Measurements from ENCODE around the gene C2CD3. TPM values are rescaled to one million over a fixed set of nuclear protein-coding genes. Genes with fewer than 3 reads are reported as not detected.

Gene C2CD3
- total and polyA plus RNA-seq, 9 of the 15 experiments (the other 6 are each of a cell fraction or from before 2014, with no cell fraction given) = 4.4 to 20.2 (median 15.4) TPM

DNA sequence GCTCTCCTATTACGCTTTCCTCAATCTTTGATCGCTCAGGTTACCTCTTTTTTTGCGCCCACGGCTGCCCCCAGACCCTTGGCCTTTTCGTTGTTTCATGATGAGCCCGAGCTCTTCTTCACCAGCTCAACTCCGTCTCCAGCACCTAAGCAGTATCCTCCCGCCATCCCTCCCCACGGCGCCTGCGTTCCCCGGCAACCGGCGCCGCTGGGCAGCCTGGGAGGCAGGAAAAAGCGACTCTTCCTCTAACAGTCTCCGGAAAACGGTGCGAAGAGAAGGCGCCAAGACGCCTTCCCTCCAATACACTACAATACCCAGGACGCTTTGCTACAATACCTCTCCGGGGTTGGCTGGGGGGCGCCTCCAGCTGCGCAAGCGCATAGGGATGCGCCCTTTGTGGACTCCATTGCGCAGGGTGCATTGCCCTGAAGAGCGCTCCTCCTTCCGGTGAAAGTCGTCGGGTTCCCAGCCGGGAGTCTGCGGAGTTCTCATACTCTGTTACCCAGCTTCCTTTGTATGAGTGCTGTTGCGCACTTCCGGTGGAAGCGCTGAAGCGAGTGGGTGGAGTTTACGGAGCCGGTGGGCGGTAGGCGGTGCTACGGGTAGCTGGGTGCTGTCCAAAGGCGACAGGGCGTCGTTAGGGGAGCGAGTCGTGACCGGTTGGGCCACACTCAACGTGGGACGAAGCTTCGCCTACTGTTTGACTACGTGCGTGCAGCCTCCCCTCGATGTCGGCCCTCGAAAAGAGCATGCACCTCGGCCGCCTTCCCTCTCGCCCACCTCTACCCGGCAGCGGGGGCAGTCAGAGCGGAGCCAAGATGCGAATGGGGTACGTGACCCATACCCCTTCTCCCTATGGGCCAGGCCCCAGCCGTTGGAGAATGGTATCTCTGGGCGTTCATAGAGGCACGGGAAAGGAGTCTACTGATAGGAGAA is at the start of gene C2CD3, which contains the start of gene PPME1 (continued):
- TF ChIP-seq HCFC1 (IDR thresholded peaks at IDR 0.05; ENCODE audit: low read depth, low read length) (peak; percentile 95), ZNF75A (CRISPR knock-in tag; IDR thresholded peaks at IDR 0.05) (no peak), SP2 (IDR thresholded peaks at IDR 0.05; ENCODE audit: extremely low read depth, low read depth, low read length, poor library complexity, severe bottlenecking) (no peak), HNRNPK (IDR thresholded peaks at IDR 0.05; ENCODE audit: low read depth, low read length, poor library complexity, severe bottlenecking) (no peak), DMBX1 (CRISPR knock-in tag; IDR thresholded peaks at IDR 0.05; ENCODE audit: borderline replicate concordance) (0 out of 2 replicates have a peak, but pooled peaks have one; percentile 50), TEAD2 (tag; IDR thresholded peaks at IDR 0.05) (no peak), KLF13 (tag; IDR thresholded peaks at IDR 0.05; ENCODE audit: borderline replicate concordance, low read depth) (no peak)
- TF ChIP-seq, protein P1, sequence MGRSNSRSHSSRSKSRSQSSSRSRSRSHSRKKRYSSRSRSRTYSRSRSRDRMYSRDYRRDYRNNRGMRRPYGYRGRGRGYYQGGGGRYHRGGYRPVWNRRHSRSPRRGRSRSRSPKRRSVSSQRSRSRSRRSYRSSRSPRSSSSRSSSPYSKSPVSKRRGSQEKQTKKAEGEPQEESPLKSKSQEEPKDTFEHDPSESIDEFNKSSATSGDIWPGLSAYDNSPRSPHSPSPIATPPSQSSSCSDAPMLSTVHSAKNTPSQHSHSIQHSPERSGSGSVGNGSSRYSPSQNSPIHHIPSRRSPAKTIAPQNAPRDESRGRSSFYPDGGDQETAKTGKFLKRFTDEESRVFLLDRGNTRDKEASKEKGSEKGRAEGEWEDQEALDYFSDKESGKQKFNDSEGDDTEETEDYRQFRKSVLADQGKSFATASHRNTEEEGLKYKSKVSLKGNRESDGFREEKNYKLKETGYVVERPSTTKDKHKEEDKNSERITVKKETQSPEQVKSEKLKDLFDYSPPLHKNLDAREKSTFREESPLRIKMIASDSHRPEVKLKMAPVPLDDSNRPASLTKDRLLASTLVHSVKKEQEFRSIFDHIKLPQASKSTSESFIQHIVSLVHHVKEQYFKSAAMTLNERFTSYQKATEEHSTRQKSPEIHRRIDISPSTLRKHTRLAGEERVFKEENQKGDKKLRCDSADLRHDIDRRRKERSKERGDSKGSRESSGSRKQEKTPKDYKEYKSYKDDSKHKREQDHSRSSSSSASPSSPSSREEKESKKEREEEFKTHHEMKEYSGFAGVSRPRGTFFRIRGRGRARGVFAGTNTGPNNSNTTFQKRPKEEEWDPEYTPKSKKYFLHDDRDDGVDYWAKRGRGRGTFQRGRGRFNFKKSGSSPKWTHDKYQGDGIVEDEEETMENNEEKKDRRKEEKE (IDR thresholded peaks at IDR 0.05; ENCODE audit: borderline replicate concordance in 1 of 2, control insufficient read depth in 1 of 2, low read depth in 2 of 2, low read length in 1 of 2) = no peak
- TF ChIP-seq, protein P2, sequence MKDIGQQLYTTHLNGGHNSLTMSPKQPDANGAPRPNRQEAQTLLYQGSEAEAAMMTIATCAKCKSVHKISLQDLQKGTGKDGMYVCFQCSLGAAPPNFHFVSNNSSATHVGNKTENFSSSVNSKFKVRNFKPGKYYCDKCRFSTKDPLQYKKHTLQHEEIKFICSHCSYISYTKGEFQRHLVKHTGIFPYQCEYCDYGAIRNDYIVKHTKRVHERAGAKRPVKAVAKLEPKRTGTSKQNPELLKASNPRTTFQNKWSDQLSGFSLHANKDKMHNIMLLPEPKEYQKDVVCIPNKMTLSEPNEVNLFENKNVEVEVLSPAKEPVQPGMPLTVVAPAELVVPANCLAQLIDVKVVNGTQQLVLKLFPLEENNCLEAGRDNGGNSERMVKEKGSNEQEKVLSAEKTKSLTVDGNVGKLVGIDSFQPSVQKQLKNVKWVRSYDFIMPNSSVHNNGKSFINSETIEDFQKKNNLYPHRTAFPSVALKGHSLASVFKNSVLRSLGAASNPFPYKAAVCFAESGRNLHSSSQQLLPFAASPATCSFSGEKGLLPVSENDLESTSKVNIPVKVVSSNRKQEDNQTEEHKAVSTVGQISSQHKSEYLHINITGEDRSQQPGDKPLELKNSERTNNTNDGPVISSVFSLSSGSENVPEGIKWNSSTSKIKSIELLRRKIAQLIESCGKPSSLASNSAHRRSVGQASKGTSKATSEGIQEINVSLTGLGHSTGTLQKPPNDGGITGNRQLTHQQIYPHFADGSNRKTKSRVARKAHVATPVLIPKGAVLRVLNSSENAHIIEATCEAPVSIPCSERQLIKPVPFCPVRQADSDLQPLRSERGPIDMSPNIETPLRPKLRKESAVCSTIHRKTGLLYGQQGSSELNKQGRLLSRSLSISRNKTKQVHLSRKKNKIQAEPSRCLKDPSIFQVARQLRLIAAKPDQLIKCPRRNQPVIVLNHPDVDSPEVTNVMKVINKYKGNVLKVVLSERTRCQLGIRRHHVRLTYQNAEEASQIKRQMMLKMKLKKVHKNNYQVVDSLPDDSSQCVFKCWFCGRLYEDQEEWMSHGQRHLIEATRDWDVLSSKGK (CRISPR knock-in tag; IDR thresholded peaks at IDR 0.05) = no peak
- TF ChIP-seq, protein P3, sequence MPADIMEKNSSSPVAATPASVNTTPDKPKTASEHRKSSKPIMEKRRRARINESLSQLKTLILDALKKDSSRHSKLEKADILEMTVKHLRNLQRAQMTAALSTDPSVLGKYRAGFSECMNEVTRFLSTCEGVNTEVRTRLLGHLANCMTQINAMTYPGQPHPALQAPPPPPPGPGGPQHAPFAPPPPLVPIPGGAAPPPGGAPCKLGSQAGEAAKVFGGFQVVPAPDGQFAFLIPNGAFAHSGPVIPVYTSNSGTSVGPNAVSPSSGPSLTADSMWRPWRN (IDR thresholded peaks at IDR 0.05; ENCODE audit: low read depth) = no peak
